Panc1 (cell line): Measurements from ENCODE around the gene ENPP6.

Source experiments
- POLR2AphosphoS5 ChIP-seq: IDR thresholded peaks from 2 replicates; pipeline ENCODE4 v1.6.1; 2012; ENCODE audit warnings: mild to moderate bottlenecking, low read depth, low read length, moderate library complexity
- REST ChIP-seq, 2 experiments: IDR thresholded peaks; 2 replicates each; pipeline ENCODE4 v1.6.1; 2011 to 2012; ENCODE audit warnings: low read depth in 2 of 2, control low read depth in 1 of 2, low read length in 1 of 2, mild to moderate bottlenecking in 1 of 2, moderate library complexity in 1 of 2; ENCODE audit not compliant: insufficient read depth in 1 of 2
- SIN3A ChIP-seq: IDR thresholded peaks from 2 replicates; pipeline ENCODE4 v1.6.1; 2012; ENCODE audit warnings: low read depth, mild to moderate bottlenecking, low read length, moderate library complexity, borderline replicate concordance; ENCODE audit not compliant: insufficient read depth
- TCF7L2 ChIP-seq: IDR thresholded peaks from 2 replicates; pipeline ENCODE4 v1.6.1; 2011; ENCODE audit warnings: mild to moderate bottlenecking, low read depth, low read length, inconsistent platforms
- TF ChIP-seq, protein P1 (sequence below): fragments of 450-650 bp; IDR thresholded peaks from 2 replicates; pipeline ENCODE4 v1.5.1; 2017; ENCODE audit warnings: mild to moderate bottlenecking

DNA sequence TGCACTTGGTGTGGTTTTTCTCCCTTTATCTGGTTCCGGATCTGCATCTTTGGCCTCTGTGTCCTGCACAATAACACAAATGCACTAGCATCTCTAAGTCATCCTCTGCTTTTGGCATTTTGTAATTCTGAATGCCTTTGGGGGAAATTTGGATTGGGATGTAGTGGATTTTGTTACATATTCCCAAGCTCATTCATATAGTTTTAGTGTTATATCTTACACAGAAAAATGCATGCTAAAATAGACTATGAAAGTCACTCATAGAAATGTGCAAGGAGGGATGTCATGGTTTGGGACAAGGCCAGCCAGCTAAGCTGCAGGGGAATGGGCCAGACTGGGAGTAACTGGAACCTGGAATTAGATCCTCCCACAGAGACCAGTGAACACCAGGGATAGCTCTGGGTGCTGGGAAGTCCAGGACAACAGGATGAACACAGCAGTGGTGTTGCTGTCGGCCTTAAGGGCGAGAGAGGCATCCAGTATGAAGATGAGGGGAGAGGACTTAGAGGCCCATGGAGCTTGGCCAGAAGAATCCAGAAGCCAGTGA lies 20.1 kb downstream of the ENPP6 start:
- TF ChIP-seq, protein P1, sequence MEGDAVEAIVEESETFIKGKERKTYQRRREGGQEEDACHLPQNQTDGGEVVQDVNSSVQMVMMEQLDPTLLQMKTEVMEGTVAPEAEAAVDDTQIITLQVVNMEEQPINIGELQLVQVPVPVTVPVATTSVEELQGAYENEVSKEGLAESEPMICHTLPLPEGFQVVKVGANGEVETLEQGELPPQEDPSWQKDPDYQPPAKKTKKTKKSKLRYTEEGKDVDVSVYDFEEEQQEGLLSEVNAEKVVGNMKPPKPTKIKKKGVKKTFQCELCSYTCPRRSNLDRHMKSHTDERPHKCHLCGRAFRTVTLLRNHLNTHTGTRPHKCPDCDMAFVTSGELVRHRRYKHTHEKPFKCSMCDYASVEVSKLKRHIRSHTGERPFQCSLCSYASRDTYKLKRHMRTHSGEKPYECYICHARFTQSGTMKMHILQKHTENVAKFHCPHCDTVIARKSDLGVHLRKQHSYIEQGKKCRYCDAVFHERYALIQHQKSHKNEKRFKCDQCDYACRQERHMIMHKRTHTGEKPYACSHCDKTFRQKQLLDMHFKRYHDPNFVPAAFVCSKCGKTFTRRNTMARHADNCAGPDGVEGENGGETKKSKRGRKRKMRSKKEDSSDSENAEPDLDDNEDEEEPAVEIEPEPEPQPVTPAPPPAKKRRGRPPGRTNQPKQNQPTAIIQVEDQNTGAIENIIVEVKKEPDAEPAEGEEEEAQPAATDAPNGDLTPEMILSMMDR: no peak
- TF ChIP-seq REST (IDR thresholded peaks at IDR 0.05; ENCODE audit: insufficient read depth in 1 of 2, low read depth in 2 of 2, low read length in 1 of 2) (no peak), POLR2AphosphoS5 (no peak), TCF7L2 (no peak), SIN3A (no peak)
